HEK293T (cell line): ENCODE results near the gene FUT7.

Experiments used
- CTCF ChIA-PET: fragments of 350-600 bp; formaldehyde crosslinking; extraction: SDS; loops from one replicate; lab custom pipeline; 2021; ENCODE audit warnings: antibody characterized with exemption, inconsistent platforms; lab: Yijun Ruan, JAX
- POLR2A ChIA-PET: fragments of 350-600 bp; formaldehyde crosslinking; extraction: SDS; loops from one replicate; lab custom pipeline; 2020; ENCODE audit warnings: antibody characterized with exemption, inconsistent platforms; lab: Yijun Ruan, JAX
- DNase-seq: peaks from one replicate; pipeline ENCODE4 v3.0.0; 2012; ENCODE audit warnings: mixed read lengths; ENCODE audit errors: extremely low spot score
- ARNT ChIP-seq: fragments of 450-650 bp; IDR thresholded peaks from 2 replicates; pipeline ENCODE4 v1.6.1; 2017; ENCODE audit warnings: mild to moderate bottlenecking
- BHLHE40 ChIP-seq: fragments of 450-650 bp; IDR thresholded peaks from 2 replicates; pipeline ENCODE4 v1.6.1; 2016; ENCODE audit warnings: mild to moderate bottlenecking, moderate library complexity, borderline replicate concordance
- CTBP1 ChIP-seq: fragments of 450-650 bp; IDR thresholded peaks from 2 replicates; pipeline ENCODE4 v1.6.1; 2016; ENCODE audit warnings: borderline replicate concordance
- ELF4 ChIP-seq: fragments of 450-650 bp; IDR thresholded peaks from 2 replicates; pipeline ENCODE4 v1.6.1; 2017; ENCODE audit warnings: antibody characterized with exemption
- FOXA1 ChIP-seq: fragments of 450-650 bp; IDR thresholded peaks from 2 replicates; pipeline ENCODE4 v1.6.1; 2016; ENCODE audit warnings: mild to moderate bottlenecking
- FOXK2 ChIP-seq: fragments of 450-650 bp; IDR thresholded peaks from 2 replicates; pipeline ENCODE4 v1.6.1; 2016; ENCODE audit warnings: mild to moderate bottlenecking
- FOXM1 ChIP-seq: fragments of 450-650 bp; IDR thresholded peaks from 2 replicates; pipeline ENCODE4 v1.6.1; 2017; ENCODE audit warnings: mild to moderate bottlenecking, borderline replicate concordance
- HDGF ChIP-seq: fragments of 450-650 bp; IDR thresholded peaks from 2 replicates; pipeline ENCODE4 v1.6.1; 2017; ENCODE audit warnings: antibody characterized with exemption, borderline replicate concordance
- L3MBTL2 ChIP-seq: fragments of 450-650 bp; conservative IDR thresholded peaks from 2 replicates; pipeline ENCODE4 v1.6.1; 2016; ENCODE audit warnings: mild to moderate bottlenecking
- LEF1 ChIP-seq: fragments of 450-650 bp; IDR thresholded peaks from 2 replicates; pipeline ENCODE4 v1.6.1; 2017; ENCODE audit warnings: mild to moderate bottlenecking, borderline replicate concordance
- NFRKB ChIP-seq: fragments of 450-650 bp; IDR thresholded peaks from 2 replicates; pipeline ENCODE4 v1.6.1; 2016; ENCODE audit warnings: mild to moderate bottlenecking, moderate library complexity
- SP1 ChIP-seq: fragments of 450-650 bp; IDR thresholded peaks from 2 replicates; pipeline ENCODE4 v1.6.1; 2017
- SUZ12 ChIP-seq: fragments of 450-650 bp; IDR thresholded peaks from 2 replicates; pipeline ENCODE4 v1.6.1; 2016; ENCODE audit warnings: mild to moderate bottlenecking
- TARDBP ChIP-seq: fragments of 450-650 bp; IDR thresholded peaks from 2 replicates; pipeline ENCODE4 v1.6.1; 2016
- ZNF384 ChIP-seq: fragments of 450-650 bp; IDR thresholded peaks from 2 replicates; pipeline ENCODE4 v1.6.1; 2016
- TF ChIP-seq, protein P1 (sequence below): fragments of 450-650 bp; IDR thresholded peaks from 2 replicates; pipeline ENCODE4 v1.6.1; 2016

FUT7 gene

DNA sequence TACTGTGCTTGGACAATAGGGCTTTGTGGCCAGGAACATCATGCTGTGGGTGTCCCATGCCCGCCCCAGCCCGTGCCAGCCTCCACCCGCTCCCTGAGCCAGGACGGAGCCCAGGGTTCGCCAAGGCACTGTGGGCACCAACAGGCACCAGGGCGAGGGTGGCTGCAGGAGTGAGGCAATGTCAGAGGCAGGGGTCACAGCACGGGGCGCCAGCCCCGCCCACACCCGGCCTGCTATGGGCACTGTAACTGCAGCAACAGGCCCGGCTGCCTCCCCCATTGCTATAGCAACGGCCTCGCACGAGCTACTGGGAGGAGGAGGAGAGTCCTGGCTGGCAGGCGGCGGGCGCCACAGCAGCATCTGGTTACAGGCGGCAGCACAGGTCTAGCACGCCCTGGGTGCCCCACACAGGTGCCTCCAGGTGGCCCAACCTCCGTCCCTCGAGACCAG lies 6.3 kb downstream of the FUT7 start:
- TF ChIP-seq L3MBTL2 (no peak), TARDBP (no peak), FOXM1 (no peak)
- TF ChIP-seq, protein P1, sequence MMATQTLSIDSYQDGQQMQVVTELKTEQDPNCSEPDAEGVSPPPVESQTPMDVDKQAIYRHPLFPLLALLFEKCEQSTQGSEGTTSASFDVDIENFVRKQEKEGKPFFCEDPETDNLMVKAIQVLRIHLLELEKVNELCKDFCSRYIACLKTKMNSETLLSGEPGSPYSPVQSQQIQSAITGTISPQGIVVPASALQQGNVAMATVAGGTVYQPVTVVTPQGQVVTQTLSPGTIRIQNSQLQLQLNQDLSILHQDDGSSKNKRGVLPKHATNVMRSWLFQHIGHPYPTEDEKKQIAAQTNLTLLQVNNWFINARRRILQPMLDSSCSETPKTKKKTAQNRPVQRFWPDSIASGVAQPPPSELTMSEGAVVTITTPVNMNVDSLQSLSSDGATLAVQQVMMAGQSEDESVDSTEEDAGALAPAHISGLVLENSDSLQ: no peak
- DNase-seq: no peak
- CTCF ChIA-PET: no interaction called here
- POLR2A ChIA-PET: interaction anchor here (1.0 kb wide), 1 partner anchor 215 kb away, joined by 3 read pairs; no protein-coding TSS in a partner anchor

DNA sequence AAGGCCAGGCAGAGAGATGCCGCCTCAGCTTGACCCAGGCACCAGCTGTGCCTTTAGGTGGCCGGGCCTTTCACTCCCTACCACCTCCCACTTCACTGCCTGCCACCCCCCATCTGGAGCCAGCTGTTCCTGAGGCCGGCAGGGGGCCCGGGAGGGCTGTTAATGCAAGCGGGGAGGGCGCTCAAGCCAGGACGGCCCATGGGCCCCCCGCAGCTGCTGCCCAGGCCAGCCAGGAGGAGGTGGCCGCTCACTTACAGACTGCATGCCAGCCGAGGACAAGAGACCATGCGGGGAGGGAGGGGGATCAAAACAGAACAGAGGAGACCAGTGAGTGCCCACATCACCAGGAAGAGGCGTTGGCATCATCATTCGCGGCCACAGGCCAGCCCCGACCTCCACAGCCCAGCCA lies 8.3 kb downstream of the FUT7 start:
- DNase-seq: no peak
- CTCF ChIA-PET: interaction anchor here (1.9 kb wide), 1 partner anchor 76 kb away, joined by 5 read pairs; no protein-coding TSS in a partner anchor
- POLR2A ChIA-PET: interaction anchor here (1.4 kb wide), 1 partner anchor 73 kb away, joined by 3 read pairs; no protein-coding TSS in a partner anchor
- TF ChIP-seq TARDBP: no peak

DNA sequence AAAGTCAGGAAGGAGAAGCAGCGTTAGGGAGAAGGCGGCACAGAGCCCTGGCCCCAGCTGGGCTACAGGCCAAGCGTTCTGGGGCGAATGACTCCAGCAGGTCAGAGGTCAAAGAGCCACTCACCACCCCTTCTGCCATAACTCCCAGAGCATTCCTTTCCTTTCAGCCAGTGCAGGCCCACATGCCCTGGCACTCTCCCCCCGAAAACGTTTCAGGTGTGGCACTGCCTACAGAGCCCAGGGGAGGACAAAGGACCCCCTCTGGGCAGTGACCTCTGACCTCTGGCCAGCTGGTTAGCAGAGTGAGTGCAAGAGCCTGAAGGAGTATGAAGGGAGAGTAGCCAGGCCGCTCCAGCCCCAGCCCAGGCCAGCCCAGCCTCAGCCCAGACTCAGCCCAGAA lies 8.7 kb downstream of the FUT7 start:
- TF ChIP-seq SP1 (no peak), FOXA1 (no peak), SUZ12 (no peak), FOXK2 (no peak), BHLHE40 (no peak), CTBP1 (no peak), NFRKB (no peak), TARDBP (no peak), ZNF384 (no peak), L3MBTL2 (no peak), ELF4 (no peak), FOXM1 (no peak), ARNT (no peak), HDGF (no peak), LEF1 (no peak)
- TF ChIP-seq, protein P1: no peak
- CTCF ChIA-PET: interaction anchor here (1.2 to 1.9 kb wide), 2 partner anchors 12 to 75 kb away, joined by 5 read pairs; no protein-coding TSS in a partner anchor
- no peak for DNase-seq
- POLR2A ChIA-PET: interaction anchor here (1.2 to 1.4 kb wide), 2 partner anchors 30 to 72 kb away, joined by 3 read pairs; no protein-coding TSS in a partner anchor

DNA sequence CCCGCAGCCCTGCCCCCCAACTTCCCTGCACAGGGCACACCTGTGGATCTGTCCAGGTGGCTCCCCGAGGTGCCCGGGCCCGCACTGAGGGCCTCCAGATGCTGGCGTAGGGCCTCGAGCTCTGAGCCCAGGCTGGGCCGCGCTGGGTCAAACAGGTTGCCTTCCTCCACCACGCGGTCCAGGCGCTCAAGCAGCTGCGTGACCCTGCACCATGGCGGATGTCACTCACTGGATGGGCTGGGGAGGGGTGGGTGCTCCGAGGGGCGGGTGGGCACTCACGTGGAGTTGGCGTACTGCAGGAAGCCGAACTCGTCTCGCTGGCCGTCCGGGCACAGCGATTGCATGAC lies 9.3 kb downstream of the FUT7 start:
- no peak for TF ChIP-seq SP1
- DNase-seq: no peak
- ChIA-PET POLR2A (interaction anchor here (1.2 to 1.4 kb wide), 2 partner anchors 30 to 72 kb away, joined by 3 read pairs; no protein-coding TSS in a partner anchor), CTCF (interaction anchor here (1.2 to 1.9 kb wide), 2 partner anchors 13 to 75 kb away, joined by 5 read pairs; no protein-coding TSS in a partner anchor)

DNA sequence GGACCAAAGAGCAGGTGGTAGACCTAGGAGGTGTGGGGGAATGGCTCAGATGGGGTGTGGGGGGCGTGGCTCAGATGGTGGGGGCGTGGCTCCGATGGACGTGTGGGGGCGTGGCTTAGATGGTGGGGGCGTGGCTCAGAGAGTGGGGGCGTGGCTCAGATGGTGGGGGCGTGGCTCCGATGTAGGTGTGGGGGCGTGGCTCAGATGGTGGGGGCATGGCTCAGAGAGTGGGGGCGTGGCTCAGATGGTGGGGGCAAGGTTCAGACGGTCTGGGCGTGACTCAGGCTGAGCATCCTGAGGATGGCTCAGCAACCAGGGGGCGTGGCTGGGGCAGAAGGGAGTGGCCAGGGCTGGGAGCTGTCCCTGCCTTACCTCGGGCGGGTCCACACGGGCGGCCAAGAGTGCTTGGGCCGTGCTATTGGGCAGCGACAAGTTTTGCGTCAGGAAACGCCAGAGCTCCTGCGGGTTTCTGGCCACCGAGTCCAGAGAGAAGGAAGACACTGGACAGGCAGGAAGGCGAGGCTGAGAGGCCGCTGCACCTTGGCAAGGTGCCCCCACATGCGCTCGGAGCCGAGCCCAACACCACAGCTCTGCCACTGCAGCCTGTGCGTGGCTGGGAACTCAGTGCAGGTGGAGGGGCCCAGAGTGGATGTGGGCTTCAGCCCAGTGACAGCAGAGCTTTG lies 9.8 kb downstream of the FUT7 start:
- peak; percentile 94 for DNase-seq
- POLR2A ChIA-PET: interaction anchor here (1.2 kb wide), 1 partner anchor 29 kb away, joined by 3 read pairs; no protein-coding TSS in a partner anchor
- CTCF ChIA-PET: interaction anchor here (1.2 to 1.9 kb wide), 2 partner anchors 14 to 74 kb away, joined by 5 read pairs; no protein-coding TSS in a partner anchor
- TF ChIP-seq, protein P1: no peak
- 0 out of 2 replicates have a peak, but pooled peaks have one; percentile 28 for TF ChIP-seq HDGF

DNA sequence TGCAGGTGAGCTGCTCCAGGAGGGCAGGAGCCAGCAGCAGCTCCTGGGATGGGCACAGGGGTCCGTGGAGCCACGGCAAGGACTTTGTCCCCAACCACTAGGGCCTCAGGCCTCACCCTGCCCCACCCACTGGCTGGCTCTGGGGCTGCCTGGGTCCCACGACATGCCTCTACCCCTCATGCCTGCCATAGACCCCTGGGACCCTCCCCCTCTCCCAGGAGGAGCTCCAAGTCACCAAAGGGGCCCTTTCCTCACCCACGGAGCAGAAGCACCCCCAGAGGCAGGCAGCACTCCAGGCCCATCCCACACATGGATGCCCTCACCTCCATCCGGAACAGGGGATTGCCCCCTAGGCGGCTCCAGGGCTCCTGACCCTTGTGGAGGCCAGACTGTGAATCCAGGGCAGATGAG lies 10.3 kb downstream of the FUT7 start:
- POLR2A ChIA-PET: interaction anchor here (1.2 kb wide), 1 partner anchor 65 kb away, joined by 3 read pairs; the partner anchor contains the start of gene MAN1B1
- CTCF ChIA-PET: interaction anchor here (1.8 kb wide), 1 partner anchor 8 kb away, joined by 6 read pairs; no protein-coding TSS in a partner anchor
- no peak for DNase-seq
- TF ChIP-seq BHLHE40: no peak
- TF ChIP-seq HDGF: no peak
- TF ChIP-seq FOXA1: no peak
- TF ChIP-seq, protein P1: no peak
- TF ChIP-seq SUZ12: no peak
- TF ChIP-seq ARNT: no peak
- no peak for TF ChIP-seq SP1
- no peak for TF ChIP-seq FOXK2
- no peak for TF ChIP-seq NFRKB
- no peak for TF ChIP-seq ELF4
- TF ChIP-seq CTBP1: no peak
- no peak for TF ChIP-seq TARDBP
